WTC11 (cell line): Measurements from ENCODE around the gene ATXN10. TPM values are rescaled to one million over a fixed set of nuclear protein-coding genes. Genes with fewer than 3 reads are reported as not detected.
A peak's percentile ranks its signal among the peaks of the same experiment; 100 is the strongest.

Experiments used
- ATAC-seq: fragments of 200-7000 bp; cut with Tn5 transposase; 2 replicates; pipeline ENCODE4 v1.10.0; 2021; ENCODE audit warnings: mild to moderate bottlenecking, moderate library complexity
- CTCF ChIA-PET: fragments of 300-600 bp; sonication (Branson Sonifier 250); formaldehyde crosslinking; loops from one replicate; lab custom pipeline; 2021; ENCODE audit warnings: antibody characterized with exemption; lab: Charles Lee
- POLR2A ChIA-PET: fragments of 350-600 bp; sonication (Branson Sonifier 250); formaldehyde crosslinking; loops from one replicate; lab custom pipeline; 2021; ENCODE audit warnings: antibody characterized with exemption; lab: Charles Lee
- DNase-seq: peaks from one replicate; pipeline ENCODE4 v3.0.0; 2021; ENCODE audit warnings: low spot score
- H3K27ac Mint-ChIP-seq: 2 replicates; pipeline ENCODE4 v1.8.0; 2021; ENCODE audit warnings: mixed read lengths
- H3K27me3 Mint-ChIP-seq: 2 replicates; pipeline ENCODE4 v1.8.0; 2021; ENCODE audit warnings: low read depth, mild to moderate bottlenecking, moderate library complexity, mixed read lengths
- H3K36me3 Mint-ChIP-seq: 2 replicates; pipeline ENCODE4 v1.8.0; 2021; ENCODE audit warnings: mixed read lengths
- H3K4me1 Mint-ChIP-seq: 2 replicates; pipeline ENCODE4 v1.8.0; 2022; ENCODE audit warnings: mixed read lengths
- H3K4me3 Mint-ChIP-seq: 2 replicates; pipeline ENCODE4 v1.8.0; 2021; ENCODE audit warnings: mild to moderate bottlenecking, moderate library complexity, mixed read lengths
- H3K9me3 Mint-ChIP-seq: 2 replicates; pipeline ENCODE4 v1.8.0; 2021; ENCODE audit warnings: mixed read lengths
- E2F1 ChIP-seq: sonication (generic); formaldehyde crosslinking; IDR thresholded peaks from 2 replicates; pipeline ENCODE4 v1.8.0; 2022; ENCODE audit warnings: mild to moderate bottlenecking, missing genetic modification reagents
- FOXK1 ChIP-seq: sonication (generic); formaldehyde crosslinking; IDR thresholded peaks from 2 replicates; pipeline ENCODE4 v1.8.0; 2022; ENCODE audit warnings: mild to moderate bottlenecking, moderate library complexity, missing genetic modification reagents
- GTF2I ChIP-seq: fragments of 250-450 bp; sonication (Bioruptor Pico); conservative IDR thresholded peaks from 2 replicates; pipeline ENCODE4 v1.4.0; 2021; ENCODE audit warnings: mild to moderate bottlenecking
- HMGA2 ChIP-seq: fragments of 250-450 bp; sonication (Bioruptor Pico); IDR thresholded peaks from 2 replicates; pipeline ENCODE4 v1.4.0; 2021; ENCODE audit warnings: mild to moderate bottlenecking, moderate library complexity
- IRF2 ChIP-seq: sonication (generic); formaldehyde crosslinking; IDR thresholded peaks from 2 replicates; pipeline ENCODE4 v1.8.0; 2022; ENCODE audit warnings: low read depth, missing genetic modification reagents, borderline replicate concordance
- KAT7 ChIP-seq: sonication (generic); formaldehyde crosslinking; IDR thresholded peaks from 2 replicates; pipeline ENCODE4 v1.8.1; 2023; ENCODE audit warnings: missing genetic modification reagents, mild to moderate bottlenecking, borderline replicate concordance
- NFE2L1 ChIP-seq: sonication (generic); formaldehyde crosslinking; IDR thresholded peaks from 2 replicates; pipeline ENCODE4 v1.8.1; 2023; ENCODE audit warnings: missing genetic modification reagents
- PRRX2 ChIP-seq: fragments of 250-450 bp; sonication (Bioruptor Pico); IDR thresholded peaks from 2 replicates; pipeline ENCODE4 v1.8.0; 2021; ENCODE audit warnings: mild to moderate bottlenecking
- SMAD4 ChIP-seq: sonication (generic); formaldehyde crosslinking; IDR thresholded peaks from 2 replicates; pipeline ENCODE4 v1.8.0; 2022; ENCODE audit warnings: mild to moderate bottlenecking, missing genetic modification reagents
- ZNF671 ChIP-seq: fragments of 250-450 bp; sonication (Bioruptor Pico); IDR thresholded peaks from 2 replicates; pipeline ENCODE4 v1.8.0; 2021; ENCODE audit warnings: mild to moderate bottlenecking
- total RNA-seq: library from RNA; stranded (reverse); gene quantifications from 3 replicates; pipeline ENCODE4 v1.2.3, GENCODE V29; 2021
- TF ChIP-seq, protein P1 (sequence below): fragments of 250-450 bp; sonication (Bioruptor Pico); IDR thresholded peaks from 2 replicates; pipeline ENCODE4 v1.9.0; 2021; ENCODE audit warnings: mild to moderate bottlenecking
- TF ChIP-seq, protein P2 (sequence below): sonication (generic); formaldehyde crosslinking; IDR thresholded peaks from 2 replicates; pipeline ENCODE4 v1.8.1; 2023; ENCODE audit warnings: mild to moderate bottlenecking, missing genetic modification reagents
- TF ChIP-seq, protein P3 (sequence below): sonication (generic); formaldehyde crosslinking; IDR thresholded peaks from 2 replicates; pipeline ENCODE4 v1.8.1; 2022; ENCODE audit warnings: mild to moderate bottlenecking, moderate library complexity, missing genetic modification reagents
- TF ChIP-seq, protein P4 (sequence below): fragments of 250-450 bp; sonication (Bioruptor Pico); IDR thresholded peaks from 2 replicates; pipeline ENCODE4 v1.8.0; 2021; ENCODE audit warnings: mild to moderate bottlenecking
- TF ChIP-seq, protein P5 (sequence below): sonication (generic); formaldehyde crosslinking; IDR thresholded peaks from 2 replicates; pipeline ENCODE4 v1.8.0; 2023; ENCODE audit warnings: mild to moderate bottlenecking, missing genetic modification reagents
- TF ChIP-seq, protein P6 (sequence below): sonication (generic); formaldehyde crosslinking; IDR thresholded peaks from 2 replicates; pipeline ENCODE4 v1.8.0; 2022; ENCODE audit warnings: missing genetic modification reagents

ATXN10 gene
- total RNA-seq, 1 experiment from 2014 or later: 185 TPM

DNA sequence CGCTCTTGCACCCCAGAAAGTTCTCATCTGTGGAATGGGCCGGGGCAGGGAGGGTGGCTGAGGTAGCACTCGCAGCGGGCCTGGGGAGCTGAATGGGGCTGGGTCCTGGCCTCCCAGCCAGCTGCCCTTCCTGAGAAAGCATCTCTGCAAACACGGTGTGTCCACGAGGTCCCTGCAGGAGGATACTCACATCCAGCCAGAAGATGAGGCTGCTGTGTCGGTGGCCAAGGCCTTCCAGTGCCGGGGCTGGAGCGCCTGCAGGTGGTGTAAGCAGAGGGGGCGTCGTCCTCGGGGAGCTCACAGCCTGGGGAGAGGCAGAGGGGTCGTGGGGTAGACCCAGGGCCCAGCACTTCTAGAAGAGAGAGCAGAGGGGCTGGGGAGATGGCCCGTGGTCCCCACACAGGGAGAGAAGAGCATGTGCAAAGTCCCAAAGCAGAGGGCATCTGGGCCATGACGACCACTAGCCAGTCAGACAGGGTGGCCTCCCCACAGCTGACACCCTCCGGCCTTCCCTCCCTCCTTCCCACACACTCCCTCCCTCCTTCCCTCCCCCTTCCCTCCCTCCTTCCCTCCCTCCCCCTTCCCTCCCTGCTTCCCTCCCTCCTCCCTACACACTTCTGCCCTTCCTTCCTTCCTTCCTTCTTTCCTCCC, 207.4 kb downstream of the ATXN10 start:
- TF ChIP-seq KAT7: no peak
- TF ChIP-seq HMGA2 (CRISPR knock-in tag): no peak
- TF ChIP-seq, protein P1, sequence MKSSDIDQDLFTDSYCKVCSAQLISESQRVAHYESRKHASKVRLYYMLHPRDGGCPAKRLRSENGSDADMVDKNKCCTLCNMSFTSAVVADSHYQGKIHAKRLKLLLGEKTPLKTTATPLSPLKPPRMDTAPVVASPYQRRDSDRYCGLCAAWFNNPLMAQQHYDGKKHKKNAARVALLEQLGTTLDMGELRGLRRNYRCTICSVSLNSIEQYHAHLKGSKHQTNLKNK (CRISPR knock-in tag): no peak
- TF ChIP-seq, protein P2, sequence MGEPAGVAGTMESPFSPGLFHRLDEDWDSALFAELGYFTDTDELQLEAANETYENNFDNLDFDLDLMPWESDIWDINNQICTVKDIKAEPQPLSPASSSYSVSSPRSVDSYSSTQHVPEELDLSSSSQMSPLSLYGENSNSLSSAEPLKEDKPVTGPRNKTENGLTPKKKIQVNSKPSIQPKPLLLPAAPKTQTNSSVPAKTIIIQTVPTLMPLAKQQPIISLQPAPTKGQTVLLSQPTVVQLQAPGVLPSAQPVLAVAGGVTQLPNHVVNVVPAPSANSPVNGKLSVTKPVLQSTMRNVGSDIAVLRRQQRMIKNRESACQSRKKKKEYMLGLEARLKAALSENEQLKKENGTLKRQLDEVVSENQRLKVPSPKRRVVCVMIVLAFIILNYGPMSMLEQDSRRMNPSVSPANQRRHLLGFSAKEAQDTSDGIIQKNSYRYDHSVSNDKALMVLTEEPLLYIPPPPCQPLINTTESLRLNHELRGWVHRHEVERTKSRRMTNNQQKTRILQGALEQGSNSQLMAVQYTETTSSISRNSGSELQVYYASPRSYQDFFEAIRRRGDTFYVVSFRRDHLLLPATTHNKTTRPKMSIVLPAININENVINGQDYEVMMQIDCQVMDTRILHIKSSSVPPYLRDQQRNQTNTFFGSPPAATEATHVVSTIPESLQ: no peak
- TF ChIP-seq, protein P3, sequence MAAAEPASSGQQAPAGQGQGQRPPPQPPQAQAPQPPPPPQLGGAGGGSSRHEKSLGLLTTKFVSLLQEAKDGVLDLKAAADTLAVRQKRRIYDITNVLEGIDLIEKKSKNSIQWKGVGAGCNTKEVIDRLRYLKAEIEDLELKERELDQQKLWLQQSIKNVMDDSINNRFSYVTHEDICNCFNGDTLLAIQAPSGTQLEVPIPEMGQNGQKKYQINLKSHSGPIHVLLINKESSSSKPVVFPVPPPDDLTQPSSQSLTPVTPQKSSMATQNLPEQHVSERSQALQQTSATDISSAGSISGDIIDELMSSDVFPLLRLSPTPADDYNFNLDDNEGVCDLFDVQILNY (CRISPR knock-in tag): no peak
- Mint-ChIP-seq H3K4me1 (peaks cover 24% of the 10 kb centered on the region), H3K36me3 (no peaks in the 10 kb centered on the region), H3K27me3 (peaks cover 55% of the 10 kb centered on the region), H3K9me3 (no peaks in the 10 kb centered on the region), H3K4me3 (no peak overlapping the region), H3K27ac (no peak overlapping the region)
- ATAC-seq: no peak
- ChIA-PET CTCF (interaction anchor here (0.5 to 3.7 kb wide), 7 partner anchors 12 to 238 kb away, joined by 3 to 35 read pairs (median 3); no protein-coding TSS in a partner anchor), POLR2A (no interaction called here)
- DNase-seq: no peak

DNA sequence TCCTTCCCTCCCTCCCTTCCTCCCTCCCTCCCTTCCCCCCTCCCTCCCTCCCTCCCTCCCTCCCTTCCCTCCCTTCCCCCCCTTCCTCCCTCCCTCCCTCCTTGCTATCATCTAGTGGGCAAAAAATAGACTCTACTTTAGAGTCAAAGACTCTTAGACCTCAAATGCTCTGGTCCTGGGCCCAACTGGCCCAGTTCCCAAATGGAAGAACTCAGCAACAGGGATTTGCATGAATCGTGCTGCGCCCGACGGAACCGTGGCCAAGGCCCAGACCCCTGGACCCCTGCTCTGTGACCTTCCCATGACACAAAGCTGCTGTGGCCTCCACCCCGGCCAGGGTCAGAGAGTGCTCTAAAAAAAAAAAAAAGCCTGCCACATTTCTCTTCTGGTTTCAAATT, 207.9 kb downstream of the ATXN10 start:
- ChIA-PET POLR2A (no interaction called here), CTCF (interaction anchor here (0.5 to 2.3 kb wide), 3 partner anchors 12 to 237 kb away, joined by 3 to 20 read pairs (median 3); no protein-coding TSS in a partner anchor)
- ATAC-seq (no peak), DNase-seq (no peak)
- H3K4me3 Mint-ChIP-seq: no peak overlapping the region
- no peaks in the 10 kb centered on the region for H3K9me3 Mint-ChIP-seq
- peaks cover 55% of the 10 kb centered on the region for H3K27me3 Mint-ChIP-seq
- TF ChIP-seq PRRX2 (CRISPR knock-in tag): no peak
- no peak for TF ChIP-seq SMAD4 (CRISPR knock-in tag)
- no peak for TF ChIP-seq IRF2
- TF ChIP-seq ZNF671 (CRISPR knock-in tag): no peak
- no peaks in the 10 kb centered on the region for H3K36me3 Mint-ChIP-seq
- peaks cover 24% of the 10 kb centered on the region for H3K4me1 Mint-ChIP-seq
- no peak overlapping the region for H3K27ac Mint-ChIP-seq

DNA sequence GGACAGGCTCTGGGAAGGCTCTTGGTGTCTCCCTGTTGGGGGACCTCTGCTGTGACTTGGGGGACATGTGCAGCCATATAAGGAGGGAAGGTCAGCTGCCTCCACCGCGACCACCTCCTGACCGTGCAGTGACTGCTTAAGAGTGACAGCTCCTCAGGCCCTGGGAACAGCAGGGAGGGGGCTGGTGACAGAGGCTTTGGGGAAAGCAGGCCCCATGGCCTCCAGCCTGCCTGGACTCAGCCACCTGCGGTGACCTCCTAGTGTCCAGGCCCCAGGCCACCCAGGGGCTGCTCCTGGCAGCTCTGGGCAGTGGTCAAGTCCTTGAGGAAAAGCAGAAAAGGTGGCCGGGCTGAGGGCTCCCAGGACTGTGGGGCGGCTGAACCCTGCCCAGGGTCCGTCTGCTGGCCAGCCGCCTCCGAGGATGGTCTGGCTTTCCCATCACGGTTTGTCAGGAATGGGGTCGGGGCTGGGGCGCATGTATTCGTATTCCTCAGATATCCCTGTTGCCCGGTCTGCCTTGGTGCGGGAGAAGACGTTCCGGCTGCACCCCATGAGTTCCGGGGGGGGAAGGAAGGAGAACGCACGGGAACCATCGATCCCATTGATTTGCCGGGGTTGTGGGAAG, 208.6 kb downstream of the ATXN10 start:
- Mint-ChIP-seq H3K36me3 (no peaks in the 10 kb centered on the region), H3K4me1 (peaks cover 24% of the 10 kb centered on the region), H3K4me3 (peak overlapping the region; percentile 55), H3K27me3 (peaks cover 55% of the 10 kb centered on the region), H3K27ac (no peak overlapping the region), H3K9me3 (no peaks in the 10 kb centered on the region)
- POLR2A ChIA-PET: no interaction called here
- ATAC-seq: no peak
- DNase-seq: no peak
- CTCF ChIA-PET: interaction anchor here (0.6 to 1.0 kb wide), 2 partner anchors 14 to 17 kb away, joined by 3 to 6 read pairs; no protein-coding TSS in a partner anchor
- TF ChIP-seq FOXK1 (no peak), NFE2L1 (CRISPR knock-in tag) (no peak), E2F1 (CRISPR knock-in tag) (no peak), GTF2I (CRISPR knock-in tag) (no peak)
- TF ChIP-seq, protein P4, sequence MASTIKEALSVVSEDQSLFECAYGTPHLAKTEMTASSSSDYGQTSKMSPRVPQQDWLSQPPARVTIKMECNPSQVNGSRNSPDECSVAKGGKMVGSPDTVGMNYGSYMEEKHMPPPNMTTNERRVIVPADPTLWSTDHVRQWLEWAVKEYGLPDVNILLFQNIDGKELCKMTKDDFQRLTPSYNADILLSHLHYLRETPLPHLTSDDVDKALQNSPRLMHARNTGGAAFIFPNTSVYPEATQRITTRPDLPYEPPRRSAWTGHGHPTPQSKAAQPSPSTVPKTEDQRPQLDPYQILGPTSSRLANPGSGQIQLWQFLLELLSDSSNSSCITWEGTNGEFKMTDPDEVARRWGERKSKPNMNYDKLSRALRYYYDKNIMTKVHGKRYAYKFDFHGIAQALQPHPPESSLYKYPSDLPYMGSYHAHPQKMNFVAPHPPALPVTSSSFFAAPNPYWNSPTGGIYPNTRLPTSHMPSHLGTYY (CRISPR knock-in tag): no peak
- TF ChIP-seq, protein P5, sequence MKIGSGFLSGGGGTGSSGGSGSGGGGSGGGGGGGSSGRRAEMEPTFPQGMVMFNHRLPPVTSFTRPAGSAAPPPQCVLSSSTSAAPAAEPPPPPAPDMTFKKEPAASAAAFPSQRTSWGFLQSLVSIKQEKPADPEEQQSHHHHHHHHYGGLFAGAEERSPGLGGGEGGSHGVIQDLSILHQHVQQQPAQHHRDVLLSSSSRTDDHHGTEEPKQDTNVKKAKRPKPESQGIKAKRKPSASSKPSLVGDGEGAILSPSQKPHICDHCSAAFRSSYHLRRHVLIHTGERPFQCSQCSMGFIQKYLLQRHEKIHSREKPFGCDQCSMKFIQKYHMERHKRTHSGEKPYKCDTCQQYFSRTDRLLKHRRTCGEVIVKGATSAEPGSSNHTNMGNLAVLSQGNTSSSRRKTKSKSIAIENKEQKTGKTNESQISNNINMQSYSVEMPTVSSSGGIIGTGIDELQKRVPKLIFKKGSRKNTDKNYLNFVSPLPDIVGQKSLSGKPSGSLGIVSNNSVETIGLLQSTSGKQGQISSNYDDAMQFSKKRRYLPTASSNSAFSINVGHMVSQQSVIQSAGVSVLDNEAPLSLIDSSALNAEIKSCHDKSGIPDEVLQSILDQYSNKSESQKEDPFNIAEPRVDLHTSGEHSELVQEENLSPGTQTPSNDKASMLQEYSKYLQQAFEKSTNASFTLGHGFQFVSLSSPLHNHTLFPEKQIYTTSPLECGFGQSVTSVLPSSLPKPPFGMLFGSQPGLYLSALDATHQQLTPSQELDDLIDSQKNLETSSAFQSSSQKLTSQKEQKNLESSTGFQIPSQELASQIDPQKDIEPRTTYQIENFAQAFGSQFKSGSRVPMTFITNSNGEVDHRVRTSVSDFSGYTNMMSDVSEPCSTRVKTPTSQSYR: no peak
- TF ChIP-seq, protein P6, sequence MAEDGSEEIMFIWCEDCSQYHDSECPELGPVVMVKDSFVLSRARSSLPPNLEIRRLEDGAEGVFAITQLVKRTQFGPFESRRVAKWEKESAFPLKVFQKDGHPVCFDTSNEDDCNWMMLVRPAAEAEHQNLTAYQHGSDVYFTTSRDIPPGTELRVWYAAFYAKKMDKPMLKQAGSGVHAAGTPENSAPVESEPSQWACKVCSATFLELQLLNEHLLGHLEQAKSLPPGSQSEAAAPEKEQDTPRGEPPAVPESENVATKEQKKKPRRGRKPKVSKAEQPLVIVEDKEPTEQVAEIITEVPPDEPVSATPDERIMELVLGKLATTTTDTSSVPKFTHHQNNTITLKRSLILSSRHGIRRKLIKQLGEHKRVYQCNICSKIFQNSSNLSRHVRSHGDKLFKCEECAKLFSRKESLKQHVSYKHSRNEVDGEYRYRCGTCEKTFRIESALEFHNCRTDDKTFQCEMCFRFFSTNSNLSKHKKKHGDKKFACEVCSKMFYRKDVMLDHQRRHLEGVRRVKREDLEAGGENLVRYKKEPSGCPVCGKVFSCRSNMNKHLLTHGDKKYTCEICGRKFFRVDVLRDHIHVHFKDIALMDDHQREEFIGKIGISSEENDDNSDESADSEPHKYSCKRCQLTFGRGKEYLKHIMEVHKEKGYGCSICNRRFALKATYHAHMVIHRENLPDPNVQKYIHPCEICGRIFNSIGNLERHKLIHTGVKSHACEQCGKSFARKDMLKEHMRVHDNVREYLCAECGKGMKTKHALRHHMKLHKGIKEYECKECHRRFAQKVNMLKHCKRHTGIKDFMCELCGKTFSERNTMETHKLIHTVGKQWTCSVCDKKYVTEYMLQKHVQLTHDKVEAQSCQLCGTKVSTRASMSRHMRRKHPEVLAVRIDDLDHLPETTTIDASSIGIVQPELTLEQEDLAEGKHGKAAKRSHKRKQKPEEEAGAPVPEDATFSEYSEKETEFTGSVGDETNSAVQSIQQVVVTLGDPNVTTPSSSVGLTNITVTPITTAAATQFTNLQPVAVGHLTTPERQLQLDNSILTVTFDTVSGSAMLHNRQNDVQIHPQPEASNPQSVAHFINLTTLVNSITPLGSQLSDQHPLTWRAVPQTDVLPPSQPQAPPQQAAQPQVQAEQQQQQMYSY (CRISPR knock-in tag): no peak
